Bronchial epithelial cell (primary cell): ENCODE data around the gene PRKG1. TPM values are rescaled to one million over a fixed set of nuclear protein-coding genes. Genes with fewer than 3 reads are reported as not detected.

Source experiments
- DNase-seq: peaks from one replicate; pipeline ENCODE4 v3.0.0-alpha.2; 2010; ENCODE audit warnings: low read depth
- FAIRE-seq: peaks from 2 replicates; lab custom pipeline; 2011; peaks lifted over from hg19 to GRCh38; lab: Jason Lieb, UNC
- H3K27me3 ChIP-seq: 2 replicates; pipeline ENCODE4 v1.5.1; 2011; ENCODE audit warnings: low read length; ENCODE audit not compliant: control insufficient read depth, insufficient read depth
- H3K36me3 ChIP-seq: 2 replicates; pipeline ENCODE4 v1.5.1; 2011; ENCODE audit warnings: low read length; ENCODE audit not compliant: control insufficient read depth, insufficient read depth
- H3K4me3 ChIP-seq: 2 replicates; pipeline ENCODE4 v1.5.1; 2011; ENCODE audit warnings: mild to moderate bottlenecking, low read depth, low read length, control low read depth
- total RNA-seq: library from RNA; depleted of rRNA; stranded (reverse); fragments of >200 nt; gene quantifications from 2 replicates; pipeline ENCODE4 v1.2.1, GENCODE V29; 2014
- TF ChIP-seq, protein P1 (sequence below): IDR thresholded peaks from 2 replicates; pipeline ENCODE4 v1.5.1; 2011; ENCODE audit warnings: mild to moderate bottlenecking, moderate library complexity, low read length, control low read depth, inconsistent platforms; ENCODE audit not compliant: insufficient read depth, severe bottlenecking

The PRKG1 gene
- total RNA-seq, 1 donor from 2014 or later: 0.26 TPM

DNA sequence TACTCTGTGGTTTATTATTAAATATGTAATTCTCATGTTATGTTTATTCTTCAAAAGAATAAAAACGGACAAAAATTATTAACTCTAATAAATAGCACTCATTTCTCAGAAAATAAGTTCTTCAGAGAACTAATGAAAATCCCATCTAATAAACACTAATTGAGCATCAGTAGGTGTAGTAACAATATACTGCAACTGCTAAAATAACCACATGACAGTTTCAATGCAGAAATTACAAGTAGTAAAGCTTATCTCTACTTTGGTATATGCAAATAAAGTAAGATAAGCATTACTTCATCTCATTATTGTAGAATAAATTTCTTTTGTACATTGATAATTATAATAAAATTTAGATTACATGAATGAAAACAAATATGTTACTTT, 1183.4 kb downstream of the PRKG1 start:
- Histone ChIP-seq H3K36me3 (no peaks in the 10 kb centered on the region), H3K4me3 (no peak overlapping the region), H3K27me3 (no peaks in the 10 kb centered on the region)
- DNase-seq (no peak), FAIRE-seq (no peak)
- TF ChIP-seq, protein P1, sequence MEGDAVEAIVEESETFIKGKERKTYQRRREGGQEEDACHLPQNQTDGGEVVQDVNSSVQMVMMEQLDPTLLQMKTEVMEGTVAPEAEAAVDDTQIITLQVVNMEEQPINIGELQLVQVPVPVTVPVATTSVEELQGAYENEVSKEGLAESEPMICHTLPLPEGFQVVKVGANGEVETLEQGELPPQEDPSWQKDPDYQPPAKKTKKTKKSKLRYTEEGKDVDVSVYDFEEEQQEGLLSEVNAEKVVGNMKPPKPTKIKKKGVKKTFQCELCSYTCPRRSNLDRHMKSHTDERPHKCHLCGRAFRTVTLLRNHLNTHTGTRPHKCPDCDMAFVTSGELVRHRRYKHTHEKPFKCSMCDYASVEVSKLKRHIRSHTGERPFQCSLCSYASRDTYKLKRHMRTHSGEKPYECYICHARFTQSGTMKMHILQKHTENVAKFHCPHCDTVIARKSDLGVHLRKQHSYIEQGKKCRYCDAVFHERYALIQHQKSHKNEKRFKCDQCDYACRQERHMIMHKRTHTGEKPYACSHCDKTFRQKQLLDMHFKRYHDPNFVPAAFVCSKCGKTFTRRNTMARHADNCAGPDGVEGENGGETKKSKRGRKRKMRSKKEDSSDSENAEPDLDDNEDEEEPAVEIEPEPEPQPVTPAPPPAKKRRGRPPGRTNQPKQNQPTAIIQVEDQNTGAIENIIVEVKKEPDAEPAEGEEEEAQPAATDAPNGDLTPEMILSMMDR: no peak

DNA sequence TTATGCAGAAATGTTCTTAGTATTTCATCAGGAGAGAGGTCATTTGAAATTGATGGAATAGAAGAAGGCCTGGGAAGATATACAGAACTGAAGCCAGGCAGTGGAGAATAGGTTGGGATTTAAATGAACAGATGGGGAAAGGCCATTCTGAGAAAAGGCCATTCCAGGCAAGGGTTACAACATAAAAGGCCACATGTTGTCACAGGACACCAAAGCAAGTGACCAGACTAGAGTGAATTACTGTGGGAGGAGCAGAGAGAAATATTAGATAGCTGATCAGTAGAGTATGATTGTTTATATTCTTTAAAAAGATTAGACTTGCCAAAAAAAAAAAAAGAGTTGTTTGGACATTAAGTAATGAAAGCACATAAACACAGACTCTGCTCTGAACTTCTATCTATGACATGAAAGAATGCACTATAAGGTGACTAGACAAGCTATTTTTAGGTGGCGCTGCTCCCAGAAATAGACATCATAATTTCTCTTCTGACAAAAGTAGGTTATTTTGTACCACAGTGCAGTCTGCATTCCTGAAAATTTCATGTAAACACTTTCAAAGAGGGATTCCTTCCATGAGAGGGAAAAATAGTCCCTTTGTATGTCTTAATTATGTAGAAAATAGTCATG, 1184.6 kb downstream of the PRKG1 start:
- TF ChIP-seq, protein P1: no peak
- no peaks in the 10 kb centered on the region for H3K36me3 ChIP-seq
- FAIRE-seq (no peak), DNase-seq (no peak)
- H3K4me3 ChIP-seq: no peak overlapping the region
- H3K27me3 ChIP-seq: no peaks in the 10 kb centered on the region

DNA sequence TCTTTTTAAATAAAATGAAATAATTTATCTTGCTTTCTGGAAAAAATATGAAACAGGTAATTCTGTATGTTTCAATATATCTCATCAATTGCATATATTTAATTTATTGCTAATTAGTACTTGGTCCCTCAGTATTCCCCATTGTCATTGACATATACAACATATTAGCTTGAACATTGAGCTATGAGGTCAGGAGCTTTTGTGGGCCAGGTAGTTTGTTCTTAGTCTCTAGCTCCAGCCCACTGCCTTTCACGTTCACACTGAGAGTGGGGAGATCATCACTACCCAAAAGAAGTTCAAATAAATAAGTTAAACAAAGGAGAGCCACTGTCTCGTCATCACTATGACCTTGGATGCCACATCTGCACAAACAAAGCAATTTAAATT, 1185.1 kb downstream of the PRKG1 start:
- Histone ChIP-seq H3K27me3 (no peaks in the 10 kb centered on the region), H3K4me3 (no peak overlapping the region), H3K36me3 (no peaks in the 10 kb centered on the region)
- FAIRE-seq: no peak
- TF ChIP-seq, protein P1: no peak
- no peak for DNase-seq

DNA sequence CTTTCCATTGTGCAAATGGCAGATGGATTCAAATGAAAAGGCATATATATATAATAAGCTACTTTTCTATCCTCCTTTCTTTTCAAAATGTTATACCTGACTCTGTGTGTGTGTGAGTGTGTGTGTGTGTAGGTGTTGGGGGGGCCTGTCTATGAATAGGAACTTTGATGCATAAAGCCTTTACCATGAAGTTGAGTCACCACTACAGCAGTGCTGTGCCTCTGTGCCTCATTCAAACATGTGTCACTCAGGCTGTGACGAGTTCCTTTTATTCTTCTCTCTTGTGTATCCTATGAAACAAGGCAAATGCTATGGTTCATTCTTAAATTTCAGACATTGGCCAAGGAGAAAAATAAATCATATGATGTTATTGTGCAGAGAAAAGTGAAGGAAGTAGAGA, 1187.1 kb downstream of the PRKG1 start:
- Histone ChIP-seq H3K27me3 (no peaks in the 10 kb centered on the region), H3K36me3 (no peaks in the 10 kb centered on the region), H3K4me3 (no peak overlapping the region)
- DNase-seq: peak; percentile 83
- TF ChIP-seq, protein P1: no peak
- FAIRE-seq: no peak

DNA sequence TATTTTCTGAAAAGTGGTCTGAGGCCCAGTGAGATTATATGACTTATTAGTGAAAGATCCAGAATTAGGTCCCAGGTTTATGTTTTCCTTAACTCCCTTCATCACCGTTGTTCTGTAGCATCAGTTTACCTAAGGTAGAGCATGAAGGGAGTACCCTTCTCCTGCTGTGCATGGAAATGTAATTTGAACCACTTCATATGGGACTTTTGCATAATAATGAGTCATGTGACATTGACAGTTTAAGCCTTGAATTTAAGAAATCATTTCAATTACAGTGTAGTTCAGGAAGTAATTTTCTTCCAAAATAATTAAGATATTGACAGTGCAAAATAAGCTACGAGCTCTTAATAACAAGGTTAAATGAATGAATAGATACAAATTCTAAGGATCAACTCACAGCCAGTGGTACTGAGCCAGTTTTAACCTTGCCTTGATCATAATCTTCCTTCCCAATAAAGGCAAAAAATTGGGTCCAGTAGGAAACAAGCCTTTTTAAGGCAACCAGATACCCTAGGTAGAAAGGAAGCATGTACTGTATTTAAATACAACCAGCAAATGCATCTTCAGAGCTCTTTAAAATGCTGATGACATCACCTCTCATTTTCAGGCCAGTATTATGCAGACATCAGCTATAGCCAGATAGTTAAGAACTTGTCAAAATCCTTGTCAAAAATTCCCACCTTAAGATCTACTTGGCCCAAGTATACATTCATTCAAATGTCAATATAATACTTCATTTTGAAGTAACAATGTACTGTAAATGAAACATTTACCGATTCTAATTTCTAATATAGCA, 1191.0 kb downstream of the PRKG1 start:
- FAIRE-seq (no peak), DNase-seq (no peak)
- H3K4me3 ChIP-seq: no peak overlapping the region
- TF ChIP-seq, protein P1: no peak
- H3K36me3 ChIP-seq: no peaks in the 10 kb centered on the region
- H3K27me3 ChIP-seq: no peaks in the 10 kb centered on the region
